Neutrophil (primary cell): ENCODE measurements around the gene SRR.
"Not testable (repeated sequence)": the region's sequence is repeated elsewhere in the genome, so short reads cannot be mapped to it uniquely, and the experiment has no call there.

Source experiments
- H3K27ac ChIP-seq: fragments of 200-600 bp; sonication (generic); 2 replicates; pipeline ENCODE4 v1.5.1; 2016; ENCODE audit warnings: mild to moderate bottlenecking, moderate library complexity
- H3K27me3 ChIP-seq: fragments of 200-600 bp; sonication (generic); 2 replicates; pipeline ENCODE4 v1.6.0; 2016; ENCODE audit warnings: mild to moderate bottlenecking
- H3K36me3 ChIP-seq: fragments of 200-600 bp; sonication (generic); 2 replicates; pipeline ENCODE4 v1.5.1; 2017
- H3K4me1 ChIP-seq, 2 experiments: fragments of 200-600 bp in 1 of 2; sonication (generic) in 1 of 2; 1 replicate in 1 of 2; 2 replicates in 1 of 2; pipeline versions ENCODE4 v1.5.1 to v1.6.1; 2013 to 2016; ENCODE audit warnings: low read depth in 1 of 2, low read length in 1 of 2, mild to moderate bottlenecking in 1 of 2, moderate library complexity in 1 of 2; ENCODE audit not compliant: control insufficient read depth in 1 of 2, insufficient read depth in 1 of 2
- H3K4me3 ChIP-seq, 2 experiments: fragments of 200-600 bp in 1 of 2; sonication (generic) in 1 of 2; 1 replicate in 1 of 2; 2 replicates in 1 of 2; pipeline ENCODE4 v1.5.1; 2013 to 2016; ENCODE audit warnings: low read depth in 1 of 2, low read length in 1 of 2, mild to moderate bottlenecking in 1 of 2, moderate library complexity in 1 of 2
- H3K9me3 ChIP-seq: fragments of 200-600 bp; sonication (generic); 2 replicates; pipeline ENCODE4 v1.5.1; 2016
- CTCF ChIP-seq: fragments of 200-600 bp; sonication (generic); IDR thresholded peaks from 2 replicates; pipeline ENCODE4 v1.5.1; 2016; ENCODE audit warnings: antibody characterized with exemption

SRR gene

DNA sequence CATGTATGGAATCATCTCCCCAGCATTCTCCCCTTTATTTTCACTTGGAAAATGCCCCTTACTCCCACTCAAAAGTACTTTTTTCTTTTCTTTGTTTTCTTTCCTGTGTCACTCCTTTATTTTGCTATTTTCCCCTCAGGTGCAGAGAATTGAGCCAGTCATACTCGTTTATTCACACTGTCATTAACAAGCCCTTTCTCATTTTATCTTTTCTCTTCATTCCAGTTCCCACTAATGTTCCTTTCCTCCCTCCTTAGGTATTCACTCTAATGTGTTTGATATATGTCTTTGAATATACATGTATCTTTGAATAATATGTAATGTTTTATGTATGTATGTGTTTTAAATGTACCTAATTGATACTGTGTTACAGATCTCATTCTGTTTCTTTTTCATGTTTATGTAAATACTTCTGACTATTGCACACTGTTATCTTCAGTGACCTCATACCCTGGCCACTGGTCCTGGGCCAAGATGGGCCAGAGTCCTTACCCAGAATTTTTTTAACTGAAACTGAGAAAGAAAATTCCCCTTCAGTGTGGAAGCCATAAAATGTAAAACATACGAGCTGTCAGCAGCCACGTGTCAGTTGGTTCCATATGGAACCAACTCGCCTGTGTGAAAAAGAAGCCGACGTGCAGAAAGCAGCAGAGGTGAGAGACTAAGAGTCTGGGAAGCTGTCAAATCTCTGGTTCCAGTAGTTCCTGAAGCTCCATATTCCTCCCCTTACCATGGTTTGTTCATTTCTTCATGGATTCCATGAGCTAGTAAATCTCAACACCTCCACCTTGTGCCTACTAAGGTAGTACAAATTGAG lies 5.8 kb downstream of the SRR start:
- TF ChIP-seq CTCF, result no peak
- Histone ChIP-seq H3K36me3 (no peaks in the 10 kb centered on the region), H3K4me3 (no peak overlapping the region), H3K27ac (no peak overlapping the region), H3K9me3 (no peaks in the 10 kb centered on the region), H3K27me3 (no peaks in the 10 kb centered on the region), H3K4me1 (no peaks in the 10 kb centered on the region)

DNA sequence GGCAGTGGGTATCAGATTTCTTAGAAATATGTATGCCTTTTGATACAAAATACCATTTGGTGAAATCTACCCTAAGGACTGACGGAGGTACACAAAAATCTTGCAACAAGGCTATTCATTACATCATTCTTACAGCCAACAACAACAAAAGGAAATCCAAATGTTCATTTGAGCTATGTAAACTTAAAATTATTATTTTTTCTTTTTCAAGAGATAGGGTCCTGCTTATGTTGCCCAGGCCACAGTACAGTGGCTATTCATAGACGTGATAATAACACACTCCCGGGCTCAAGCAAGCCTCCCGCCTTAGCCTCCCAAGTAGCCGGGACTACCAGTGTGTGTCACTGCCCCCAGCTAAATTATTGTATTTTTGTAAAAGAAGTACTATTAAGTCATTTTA lies 9.0 kb downstream of the SRR start:
- Histone ChIP-seq H3K36me3 (no peaks in the 10 kb centered on the region), H3K4me1 (no peaks in the 10 kb centered on the region), H3K9me3 (no peaks in the 10 kb centered on the region), H3K4me3 (no peak overlapping the region), H3K27me3 (no peaks in the 10 kb centered on the region), H3K27ac (no peak overlapping the region)
- TF ChIP-seq CTCF, result no peak

DNA sequence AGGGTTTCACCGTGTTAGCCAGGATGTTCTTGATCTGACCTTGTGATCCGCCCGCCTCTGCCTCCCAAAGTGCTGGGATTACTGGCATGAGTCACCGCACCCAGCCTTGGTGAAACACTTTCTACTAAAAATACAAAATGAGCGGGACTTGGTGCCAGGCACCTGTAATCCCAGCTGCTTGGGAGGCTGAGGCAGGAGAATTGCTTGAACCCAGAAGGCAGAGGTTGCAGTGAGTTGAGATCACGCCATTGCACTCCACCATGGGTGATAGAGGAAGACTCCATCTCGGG lies 13.1 kb downstream of the SRR start:
- H3K27me3 ChIP-seq, H3K27ac ChIP-seq, H3K4me3 ChIP-seq, H3K9me3 ChIP-seq, H3K36me3 ChIP-seq, H3K4me1 ChIP-seq: not testable (repeated sequence)

GRCh38 chr17:2317796-2318195 lies 14.0 kb downstream of the SRR start:
- H3K9me3 ChIP-seq, result no peaks in the 10 kb centered on the region
- H3K27ac ChIP-seq, result no peak overlapping the region
- TF ChIP-seq CTCF, result no peak
- no peaks in the 10 kb centered on the region for H3K27me3 ChIP-seq
- H3K36me3 ChIP-seq, result peaks cover 2% of the 10 kb centered on the region
- no peak overlapping the region for H3K4me3 ChIP-seq
- no peaks in the 10 kb centered on the region for H3K4me1 ChIP-seq

DNA sequence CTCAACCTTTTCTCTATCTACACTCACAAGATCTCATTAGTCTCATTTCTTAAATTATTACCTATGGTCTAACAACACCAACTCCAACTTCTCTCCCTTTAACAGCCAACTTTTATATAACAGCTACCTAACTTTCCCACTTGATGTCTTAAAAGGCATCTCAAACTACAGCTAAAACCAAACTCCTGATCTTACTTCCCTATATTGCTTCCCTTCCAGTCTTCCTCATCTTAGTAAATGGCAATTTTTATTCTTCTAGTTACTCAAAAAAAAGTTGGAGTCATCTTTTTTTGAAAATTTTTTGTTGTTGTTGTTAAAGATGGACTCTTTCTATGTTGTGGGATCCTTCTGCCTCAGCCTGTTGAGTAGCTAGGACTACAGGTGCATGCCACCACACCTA lies 15.3 kb downstream of the SRR start:
- TF ChIP-seq CTCF, result no peak
- peaks cover 14% of the 10 kb centered on the region for H3K36me3 ChIP-seq
- no peaks in the 10 kb centered on the region for H3K9me3 ChIP-seq
- no peak overlapping the region for H3K4me3 ChIP-seq
- no peaks in the 10 kb centered on the region for H3K27me3 ChIP-seq
- no peak overlapping the region for H3K27ac ChIP-seq
- H3K4me1 ChIP-seq, result no peaks in the 10 kb centered on the region

- TF ChIP-seq CTCF, result no peak
- H3K27me3 ChIP-seq, result no peaks in the 10 kb centered on the region
- peaks cover 34% of the 10 kb centered on the region for H3K36me3 ChIP-seq
- H3K4me3 ChIP-seq, result no peak overlapping the region
- no peaks in the 10 kb centered on the region for H3K4me1 ChIP-seq
- no peak overlapping the region for H3K27ac ChIP-seq
- H3K9me3 ChIP-seq, result no peaks in the 10 kb centered on the region
These were observed 17.6 kb downstream of the SRR start for GRCh38 chr17:2321399-2321798.
